HFF-Myc (cell line): ENCODE data around the gene LIN28A.

ENCODE experiments used
- DNase-seq: peaks from one replicate; pipeline ENCODE4 v3.0.0-alpha.2; 2011; ENCODE audit warnings: low read depth; ENCODE audit errors: extremely low read depth
- H3K4me3 ChIP-seq: replicated peaks from 2 replicates; pipeline ENCODE4 v1.5.1; 2011; ENCODE audit warnings: low read depth, mild to moderate bottlenecking, control low read depth, low read length
- CTCF ChIP-seq: IDR thresholded peaks from 2 replicates; pipeline ENCODE4 v1.5.1; 2012; ENCODE audit warnings: mild to moderate bottlenecking, low read depth, low read length, control low read depth; ENCODE audit errors: missing control alignments

The LIN28A gene

GRCh38 chr1:26413031-26413430, 2.4 kb downstream of the LIN28A start:
- no peak for DNase-seq
- no peak for TF ChIP-seq CTCF
- no peak overlapping the region for H3K4me3 ChIP-seq

GRCh38 chr1:26417111-26417759, 6.6 kb downstream of the LIN28A start:
- peak; percentile 25 for DNase-seq
- peak; percentile 91 for TF ChIP-seq CTCF
- no peak overlapping the region for H3K4me3 ChIP-seq

GRCh38 chr1:26418865-26419349, 8.3 kb downstream of the LIN28A start:
- no peak for TF ChIP-seq CTCF
- H3K4me3 ChIP-seq, result no peak overlapping the region
- DNase-seq, result no peak

GRCh38 chr1:26419494-26419893, 8.9 kb downstream of the LIN28A start:
- no peak for DNase-seq
- no peak overlapping the region for H3K4me3 ChIP-seq
- no peak for TF ChIP-seq CTCF

- H3K4me3 ChIP-seq, result no peak overlapping the region
- no peak for TF ChIP-seq CTCF
- DNase-seq, result no peak
Observed at GRCh38 chr1:26429721-26430120, 19.1 kb downstream of the LIN28A start.

- peak within 1 kb of the TSS; percentile 77 for H3K4me3 ChIP-seq
- peak; percentile 89 for DNase-seq
- no peak for TF ChIP-seq CTCF
Observed at GRCh38 chr1:26431979-26432695, 21.5 kb downstream of the LIN28A start, which contains the start of gene DHDDS. Gene DHDDS, plus strand, starts transcription at chr1:26432321. Its CDS starts 625 bp downstream, at chr1:26432946.
